Neural progenitor cell (in vitro differentiated cells): ENCODE data around the gene HTR1D.

Source experiments
- CTCF ChIP-seq: fragments of 200-600 bp; sonication (generic); IDR thresholded peaks from 2 replicates; pipeline ENCODE4 v1.5.1; 2017; ENCODE audit warnings: antibody characterized with exemption, mild to moderate bottlenecking
- EZH2 ChIP-seq: fragments of 200-600 bp; sonication (generic); IDR thresholded peaks from 2 replicates; pipeline ENCODE4 v1.6.1; 2017; ENCODE audit warnings: antibody characterized with exemption, mild to moderate bottlenecking, moderate library complexity
- EZH2phosphoT487 ChIP-seq: fragments of 200-600 bp; sonication (generic); IDR thresholded peaks from 2 replicates; pipeline ENCODE4 v1.6.1; 2017; ENCODE audit warnings: antibody characterized with exemption

- no peak for TF ChIP-seq CTCF
- no peak for TF ChIP-seq EZH2
- no peak for TF ChIP-seq EZH2phosphoT487
Measured at GRCh38 chr1:23242414-23242813, 25.1 kb upstream of the HTR1D start.
